ENCODE results near the gene SEMA6B.

SEMA6B gene, protein sequence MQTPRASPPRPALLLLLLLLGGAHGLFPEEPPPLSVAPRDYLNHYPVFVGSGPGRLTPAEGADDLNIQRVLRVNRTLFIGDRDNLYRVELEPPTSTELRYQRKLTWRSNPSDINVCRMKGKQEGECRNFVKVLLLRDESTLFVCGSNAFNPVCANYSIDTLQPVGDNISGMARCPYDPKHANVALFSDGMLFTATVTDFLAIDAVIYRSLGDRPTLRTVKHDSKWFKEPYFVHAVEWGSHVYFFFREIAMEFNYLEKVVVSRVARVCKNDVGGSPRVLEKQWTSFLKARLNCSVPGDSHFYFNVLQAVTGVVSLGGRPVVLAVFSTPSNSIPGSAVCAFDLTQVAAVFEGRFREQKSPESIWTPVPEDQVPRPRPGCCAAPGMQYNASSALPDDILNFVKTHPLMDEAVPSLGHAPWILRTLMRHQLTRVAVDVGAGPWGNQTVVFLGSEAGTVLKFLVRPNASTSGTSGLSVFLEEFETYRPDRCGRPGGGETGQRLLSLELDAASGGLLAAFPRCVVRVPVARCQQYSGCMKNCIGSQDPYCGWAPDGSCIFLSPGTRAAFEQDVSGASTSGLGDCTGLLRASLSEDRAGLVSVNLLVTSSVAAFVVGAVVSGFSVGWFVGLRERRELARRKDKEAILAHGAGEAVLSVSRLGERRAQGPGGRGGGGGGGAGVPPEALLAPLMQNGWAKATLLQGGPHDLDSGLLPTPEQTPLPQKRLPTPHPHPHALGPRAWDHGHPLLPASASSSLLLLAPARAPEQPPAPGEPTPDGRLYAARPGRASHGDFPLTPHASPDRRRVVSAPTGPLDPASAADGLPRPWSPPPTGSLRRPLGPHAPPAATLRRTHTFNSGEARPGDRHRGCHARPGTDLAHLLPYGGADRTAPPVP

DNA sequence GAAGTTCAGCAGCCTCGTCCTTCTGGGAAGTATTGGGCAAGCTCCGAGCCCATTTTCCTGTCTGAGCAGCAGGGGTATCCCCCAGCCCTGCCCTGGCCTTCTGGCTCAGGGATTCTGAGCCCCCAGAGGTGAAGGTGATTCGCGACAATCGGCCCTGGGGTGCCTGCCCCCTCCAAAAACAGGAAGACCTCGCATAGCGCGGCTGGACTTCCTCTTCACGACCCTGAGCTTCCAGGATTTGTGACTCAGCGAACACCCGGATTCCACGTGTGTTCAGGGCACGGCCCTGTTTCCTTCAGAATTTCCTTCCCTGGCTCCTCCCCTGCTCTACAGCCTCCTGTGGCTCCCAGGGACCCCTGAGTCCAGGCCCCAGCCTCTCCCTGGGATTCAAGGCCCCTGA is at the start of gene SEMA6B:
Gene SEMA6B (minus strand): TSS at position 116 of the 400 bp plus-strand sequence. CDS start 1,227 bp downstream, outside the sequence.
- no peak within 1 kb of the TSS for H3K27ac ChIP-seq
- TF ChIP-seq ZFX (IDR thresholded peaks at IDR 0.05): no peak
- TF ChIP-seq, protein P1, sequence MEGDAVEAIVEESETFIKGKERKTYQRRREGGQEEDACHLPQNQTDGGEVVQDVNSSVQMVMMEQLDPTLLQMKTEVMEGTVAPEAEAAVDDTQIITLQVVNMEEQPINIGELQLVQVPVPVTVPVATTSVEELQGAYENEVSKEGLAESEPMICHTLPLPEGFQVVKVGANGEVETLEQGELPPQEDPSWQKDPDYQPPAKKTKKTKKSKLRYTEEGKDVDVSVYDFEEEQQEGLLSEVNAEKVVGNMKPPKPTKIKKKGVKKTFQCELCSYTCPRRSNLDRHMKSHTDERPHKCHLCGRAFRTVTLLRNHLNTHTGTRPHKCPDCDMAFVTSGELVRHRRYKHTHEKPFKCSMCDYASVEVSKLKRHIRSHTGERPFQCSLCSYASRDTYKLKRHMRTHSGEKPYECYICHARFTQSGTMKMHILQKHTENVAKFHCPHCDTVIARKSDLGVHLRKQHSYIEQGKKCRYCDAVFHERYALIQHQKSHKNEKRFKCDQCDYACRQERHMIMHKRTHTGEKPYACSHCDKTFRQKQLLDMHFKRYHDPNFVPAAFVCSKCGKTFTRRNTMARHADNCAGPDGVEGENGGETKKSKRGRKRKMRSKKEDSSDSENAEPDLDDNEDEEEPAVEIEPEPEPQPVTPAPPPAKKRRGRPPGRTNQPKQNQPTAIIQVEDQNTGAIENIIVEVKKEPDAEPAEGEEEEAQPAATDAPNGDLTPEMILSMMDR (conservative IDR thresholded peaks at IDR 0.05): no peak

DNA sequence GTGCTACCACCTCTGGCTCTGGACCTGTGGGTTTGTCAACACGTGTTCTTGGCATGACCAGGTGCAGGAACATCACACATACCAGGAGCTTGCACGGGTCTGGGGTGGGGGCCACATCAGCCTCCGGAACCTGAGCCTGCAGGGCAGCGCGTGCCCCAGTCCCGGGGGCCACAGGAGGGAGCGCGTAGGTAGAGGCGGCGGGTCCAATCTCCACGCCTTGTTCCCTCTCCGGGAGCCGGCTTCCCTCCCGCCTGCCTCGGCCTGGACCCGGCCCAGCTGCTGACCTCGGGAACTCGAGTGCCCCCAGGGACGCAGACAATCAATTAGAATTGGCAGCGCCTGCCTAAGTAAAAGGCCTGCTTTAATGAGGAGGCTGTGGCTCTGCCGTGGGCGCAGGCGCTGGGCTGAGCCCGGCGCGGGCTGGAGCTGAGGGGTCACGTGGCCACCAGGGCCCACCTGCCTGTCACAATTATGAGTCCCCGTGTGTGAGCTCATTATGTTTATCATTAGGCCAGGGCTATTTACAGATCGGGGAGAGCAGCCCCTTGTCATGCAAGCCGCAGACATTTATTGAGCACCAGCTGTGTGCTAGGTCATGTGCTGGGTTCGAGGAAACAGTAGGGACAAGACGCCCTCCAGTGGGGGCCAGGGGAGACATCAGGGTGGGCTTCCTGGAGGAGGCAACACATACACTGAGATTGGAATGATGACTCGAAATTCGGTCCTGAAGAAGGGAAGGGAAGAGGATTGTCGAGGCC is 47.6 kb upstream of the SEMA6B start:
- TF ChIP-seq ZFX (IDR thresholded peaks at IDR 0.05): no peak
- TF ChIP-seq, protein P1 (conservative IDR thresholded peaks at IDR 0.05): no peak
- H3K27ac ChIP-seq: no peak overlapping the region

DNA sequence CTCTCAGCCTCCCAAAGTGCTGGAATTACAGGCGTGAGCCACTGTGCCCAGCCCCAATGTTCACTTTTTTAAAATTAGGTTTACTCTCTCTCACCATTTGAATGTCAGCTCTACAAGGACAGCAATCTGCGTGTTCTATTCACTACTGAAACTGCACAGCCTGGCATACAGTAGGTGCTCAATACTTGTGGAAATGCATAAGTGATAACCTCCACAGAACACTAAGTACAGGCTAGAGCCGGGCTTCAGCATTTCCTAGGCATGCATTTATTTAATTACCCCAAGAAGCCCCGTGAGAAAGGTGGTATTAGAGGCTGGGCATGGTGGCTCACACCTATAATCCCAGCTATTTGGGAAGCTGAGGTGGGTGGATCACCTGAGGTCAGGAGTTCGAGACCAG is 46.7 kb upstream of the SEMA6B start:
- TF ChIP-seq, protein P1 (conservative IDR thresholded peaks at IDR 0.05): no peak
- no peak for TF ChIP-seq ZFX (IDR thresholded peaks at IDR 0.05)
- H3K27ac ChIP-seq: no peak overlapping the region

DNA sequence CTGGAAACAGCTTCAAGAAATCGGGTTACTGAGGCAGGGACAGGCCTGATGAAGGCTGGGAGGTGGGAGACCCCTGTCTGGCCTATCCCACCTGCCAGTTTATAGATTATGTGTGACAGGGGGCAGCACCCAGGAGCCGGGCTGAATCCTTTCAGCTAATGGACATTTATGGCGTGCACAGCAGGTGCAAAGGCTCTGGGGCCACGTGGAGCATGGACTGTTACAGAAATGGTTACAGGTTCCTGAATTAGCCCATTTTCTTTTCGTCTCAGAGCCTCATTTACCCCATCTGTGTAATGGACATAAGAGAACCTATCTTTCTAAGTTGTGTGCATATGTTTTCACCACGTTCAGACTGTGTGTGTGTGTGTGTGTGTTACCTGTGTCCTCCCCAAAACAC is 45.4 kb upstream of the SEMA6B start:
- H3K27ac ChIP-seq: no peak overlapping the region
- TF ChIP-seq, protein P1 (conservative IDR thresholded peaks at IDR 0.05): no peak
- TF ChIP-seq ZFX (IDR thresholded peaks at IDR 0.05): no peak

DNA sequence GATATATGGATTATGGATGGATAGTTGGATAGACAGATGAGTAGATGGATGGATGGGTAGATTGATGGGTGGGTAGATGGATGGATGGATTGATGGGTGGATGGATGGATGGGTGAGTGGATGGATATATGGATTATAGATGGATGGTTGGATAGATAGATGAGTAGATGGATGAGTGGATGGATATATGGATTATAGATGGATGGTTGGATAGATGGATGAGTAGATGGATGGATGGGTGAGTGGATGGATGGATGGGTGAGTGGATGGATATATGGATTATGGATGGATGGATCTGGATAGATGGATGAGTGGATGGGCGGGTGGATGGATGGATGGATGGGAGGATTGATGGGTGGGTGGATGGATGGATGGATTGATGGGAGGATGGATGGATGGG is 43.4 kb upstream of the SEMA6B start:
- TF ChIP-seq ZFX (IDR thresholded peaks at IDR 0.05): no peak
- TF ChIP-seq, protein P1 (conservative IDR thresholded peaks at IDR 0.05): no peak
- H3K27ac ChIP-seq: no peak overlapping the region

DNA sequence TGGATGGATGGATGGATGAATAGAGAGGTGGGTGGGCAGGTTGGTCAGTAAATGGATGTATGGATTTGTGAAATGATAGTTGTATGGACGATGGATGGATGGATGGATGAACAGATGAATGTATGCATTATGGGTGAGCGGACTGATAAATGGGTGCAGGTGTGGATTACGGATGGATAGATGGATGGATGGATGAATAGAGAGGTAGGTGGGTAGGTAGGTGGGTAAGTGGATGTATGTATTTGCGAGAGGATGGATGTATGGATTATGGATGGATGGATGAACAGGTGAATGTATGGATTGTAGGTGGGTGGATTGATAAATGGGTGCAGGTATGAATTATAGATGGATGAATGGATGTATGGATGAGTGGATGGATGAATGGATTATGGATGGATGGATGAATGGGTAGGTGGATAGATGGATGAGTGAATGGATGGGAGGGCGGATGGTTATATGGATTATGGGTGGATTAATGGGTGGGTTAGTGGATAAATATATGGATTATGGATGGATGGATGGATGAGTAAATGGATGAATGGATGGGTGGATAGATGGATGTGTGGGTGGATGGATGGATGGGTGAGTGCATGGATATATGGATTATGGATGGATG is 42.8 kb upstream of the SEMA6B start:
- TF ChIP-seq, protein P1 (conservative IDR thresholded peaks at IDR 0.05): no peak
- TF ChIP-seq ZFX (IDR thresholded peaks at IDR 0.05): no peak
- no peak overlapping the region for H3K27ac ChIP-seq
